Immature natural killer cell (primary cell): ENCODE data around the gene LRRC56. TPM values are rescaled to one million over a fixed set of nuclear protein-coding genes. Genes with fewer than 3 reads are reported as not detected.

Source experiments
- DNase-seq, 3 donors: peaks; one replicate each; pipeline ENCODE4 v3.0.0; 2022; ENCODE audit warnings: mixed read lengths in 1 of 3
- H3K27ac Mint-ChIP-seq, 6 donors: one replicate each; pipeline ENCODE4 v1.8.0; 2020; ENCODE audit warnings: mixed read lengths in 6 of 6, mild to moderate bottlenecking in 5 of 6, inconsistent platforms in 4 of 6, moderate library complexity in 3 of 6
- H3K27me3 Mint-ChIP-seq, 3 donors: one replicate each; pipeline ENCODE4 v1.8.0; 2020 to 2021; ENCODE audit warnings: low read depth in 3 of 3, mild to moderate bottlenecking in 3 of 3, mixed read lengths in 3 of 3, moderate library complexity in 3 of 3, inconsistent platforms in 1 of 3
- H3K36me3 Mint-ChIP-seq, 3 donors: one replicate each; pipeline ENCODE4 v1.8.0; 2020; ENCODE audit warnings: mixed read lengths in 3 of 3, inconsistent platforms in 2 of 3, mild to moderate bottlenecking in 2 of 3
- H3K4me1 Mint-ChIP-seq, 2 donors: one replicate each; pipeline ENCODE4 v1.8.0; 2020; ENCODE audit warnings: inconsistent platforms in 2 of 2, mild to moderate bottlenecking in 2 of 2, mixed read lengths in 2 of 2, moderate library complexity in 1 of 2
- H3K4me3 Mint-ChIP-seq, 5 donors: one replicate each; pipeline ENCODE4 v1.8.0; 2020; ENCODE audit warnings: mild to moderate bottlenecking in 5 of 5, mixed read lengths in 5 of 5, inconsistent platforms in 3 of 5, moderate library complexity in 3 of 5
- H3K9me3 Mint-ChIP-seq, 6 donors: one replicate each; pipeline ENCODE4 v1.8.0; 2020; ENCODE audit warnings: mild to moderate bottlenecking in 6 of 6, mixed read lengths in 6 of 6, inconsistent platforms in 4 of 6, moderate library complexity in 3 of 6
- polyA plus RNA-seq, 3 donors: library from polyadenylated mRNA; unstranded; fragments of 300-500 nt; fragmentation: Illumina TruSeq; gene quantifications; one replicate each; pipeline ENCODE4 v1.2.3, GENCODE V29; 2021

LRRC56 gene, protein sequence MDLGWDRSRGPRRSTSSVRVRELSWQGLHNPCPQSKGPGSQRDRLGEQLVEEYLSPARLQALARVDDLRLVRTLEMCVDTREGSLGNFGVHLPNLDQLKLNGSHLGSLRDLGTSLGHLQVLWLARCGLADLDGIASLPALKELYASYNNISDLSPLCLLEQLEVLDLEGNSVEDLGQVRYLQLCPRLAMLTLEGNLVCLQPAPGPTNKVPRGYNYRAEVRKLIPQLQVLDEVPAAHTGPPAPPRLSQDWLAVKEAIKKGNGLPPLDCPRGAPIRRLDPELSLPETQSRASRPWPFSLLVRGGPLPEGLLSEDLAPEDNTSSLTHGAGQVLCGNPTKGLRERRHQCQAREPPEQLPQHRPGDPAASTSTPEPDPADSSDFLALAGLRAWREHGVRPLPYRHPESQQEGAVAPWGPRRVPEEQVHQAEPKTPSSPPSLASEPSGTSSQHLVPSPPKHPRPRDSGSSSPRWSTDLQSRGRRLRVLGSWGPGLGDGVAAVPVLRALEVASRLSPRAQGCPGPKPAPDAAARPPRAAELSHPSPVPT
- polyA plus RNA-seq: under 1 TPM in 2 of 3 donors, not detected in 1; 0.27 to 0.89 TPM

DNA sequence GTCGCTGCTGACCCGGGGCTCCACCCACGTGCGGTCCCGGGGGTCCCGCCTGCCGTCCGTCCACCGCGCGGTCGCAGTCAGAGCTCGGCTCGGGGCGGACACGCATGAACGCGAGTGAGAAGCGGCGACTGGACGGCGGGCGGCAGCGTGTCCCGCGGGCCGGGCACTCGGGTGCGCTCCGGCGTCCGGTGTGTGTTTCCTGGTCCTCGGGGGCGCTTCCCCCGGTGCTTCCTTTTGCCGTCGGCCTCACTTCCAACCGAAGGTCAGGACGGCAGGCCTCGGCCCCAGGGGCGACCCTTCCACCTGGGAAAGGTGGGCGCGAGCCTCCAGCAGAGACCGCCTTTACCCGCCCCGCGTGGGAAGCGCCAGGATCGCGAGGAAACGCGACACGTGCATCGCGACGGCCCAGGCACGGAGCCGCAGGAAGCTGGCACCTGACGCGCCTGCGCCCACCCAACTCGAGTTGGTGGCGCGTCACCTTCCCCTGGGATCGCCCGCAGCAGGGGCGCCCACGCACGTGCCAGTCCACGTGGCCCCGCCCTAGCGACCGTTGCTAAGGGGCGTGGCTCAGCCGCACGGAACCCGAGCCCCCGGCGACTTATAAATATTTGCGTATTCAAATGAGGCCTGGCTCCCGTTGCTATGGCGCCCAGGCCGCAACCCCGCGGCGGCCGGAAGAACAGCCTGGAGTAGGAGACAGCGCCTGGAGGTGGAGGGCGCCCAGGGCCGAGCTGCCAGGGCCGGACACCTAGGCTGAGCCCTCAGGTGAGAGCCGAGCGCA lies at the start of gene LRRC56:
Gene LRRC56 (plus strand): TSS at position 687 of the 781 bp plus-strand sequence. CDS start 3,158 bp downstream, outside the sequence.
- peaks cover 4 to 8% (median 5%) of the 10 kb centered on the region in 3 donors for H3K27me3 Mint-ChIP-seq
- H3K36me3 Mint-ChIP-seq: no peaks in the 10 kb centered on the region
- H3K4me3 Mint-ChIP-seq: peak within 1 kb of the TSS; percentile 86 to 95 (median 92)
- peak within 1 kb of the TSS; percentile 91 to 96 (median 94) for H3K27ac Mint-ChIP-seq
- H3K9me3 Mint-ChIP-seq: no peaks in the 10 kb centered on the region
- H3K4me1 Mint-ChIP-seq: peaks cover 6 to 18% of the 10 kb centered on the region in 2 donors
- peak; percentile 87 to 90 (median 89) for DNase-seq

DNA sequence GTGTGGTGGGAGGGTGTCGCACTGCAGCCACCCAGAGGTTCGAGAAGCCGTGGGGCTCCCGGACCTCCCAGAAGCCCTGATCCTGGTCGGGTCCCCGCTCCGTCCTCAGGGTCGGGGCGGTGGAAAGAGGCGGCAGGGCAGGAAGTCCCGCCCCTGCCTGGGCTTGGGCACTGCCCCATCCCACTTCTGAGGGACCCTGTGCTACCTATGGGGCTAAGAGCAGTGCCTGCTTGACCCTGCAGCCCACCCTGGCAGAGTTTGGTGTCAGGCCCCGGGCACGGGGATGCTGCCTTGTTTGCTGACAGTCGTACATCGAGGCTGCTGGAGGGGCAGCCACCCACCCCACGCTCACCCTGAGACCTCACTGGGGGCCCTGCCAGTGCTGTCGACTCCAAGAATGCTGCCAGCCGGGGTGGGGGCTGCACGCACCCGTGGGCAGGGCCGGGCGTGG lies 49.7 kb upstream of the LRRC56 start:
- no peaks in the 10 kb centered on the region for H3K36me3 Mint-ChIP-seq

DNA sequence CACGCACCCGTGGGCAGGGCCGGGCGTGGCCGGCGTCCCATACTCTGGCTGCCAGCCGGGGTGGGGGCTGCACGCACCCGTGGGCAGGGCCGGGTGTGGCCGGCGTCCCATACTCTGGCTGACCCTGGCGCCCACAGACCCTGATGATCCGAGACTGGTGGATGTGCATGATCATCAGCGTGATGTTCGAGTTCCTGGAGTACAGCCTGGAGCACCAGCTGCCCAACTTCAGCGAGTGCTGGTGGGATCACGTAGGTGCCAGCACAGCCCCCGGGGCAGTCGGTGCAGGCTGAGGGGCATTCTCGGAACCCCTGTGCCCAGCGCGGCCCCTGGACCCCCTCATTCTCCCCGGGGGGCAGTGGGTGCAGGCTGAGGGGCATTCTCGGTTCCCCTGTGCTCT lies 49.3 kb upstream of the LRRC56 start:
- no peak for DNase-seq
- Mint-ChIP-seq H3K27me3 (no peaks in the 10 kb centered on the region), H3K27ac (no peak overlapping the region), H3K9me3 (no peaks in the 10 kb centered on the region), H3K4me3 (no peak overlapping the region), H3K4me1 (no peaks in the 10 kb centered on the region), H3K36me3 (no peaks in the 10 kb centered on the region)

More for the DNA sequence above, 49.7 kb upstream of the LRRC56 start:
- H3K4me1 Mint-ChIP-seq: no peaks in the 10 kb centered on the region
- DNase-seq: no peak
- no peaks in the 10 kb centered on the region for H3K27me3 Mint-ChIP-seq
- no peak overlapping the region for H3K27ac Mint-ChIP-seq
- no peak overlapping the region for H3K4me3 Mint-ChIP-seq
- H3K9me3 Mint-ChIP-seq: no peaks in the 10 kb centered on the region

DNA sequence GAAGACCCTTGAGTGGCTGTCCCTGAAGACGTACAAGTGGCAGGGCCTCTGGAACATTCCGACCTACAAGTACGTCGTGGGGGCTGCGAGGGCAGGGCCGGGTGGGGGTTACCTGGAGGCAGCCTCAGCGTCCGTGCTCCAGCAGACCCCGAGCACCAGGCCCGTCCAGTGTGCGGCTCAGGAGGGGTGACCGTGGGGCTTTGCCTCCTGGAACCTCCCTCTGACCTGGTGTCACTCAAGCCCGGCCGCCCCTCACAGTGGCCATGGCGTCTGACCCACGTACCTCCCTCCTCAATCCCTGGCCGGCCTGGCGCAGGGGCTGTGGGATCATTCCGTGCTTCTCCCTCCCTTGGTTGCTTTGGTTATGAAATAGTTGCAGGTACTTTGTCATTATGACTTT lies 48.7 kb upstream of the LRRC56 start:
- Mint-ChIP-seq H3K27ac (no peak overlapping the region), H3K36me3 (no peaks in the 10 kb centered on the region), H3K9me3 (no peaks in the 10 kb centered on the region), H3K4me1 (no peaks in the 10 kb centered on the region), H3K4me3 (no peak overlapping the region), H3K27me3 (no peaks in the 10 kb centered on the region)
- DNase-seq: no peak

DNA sequence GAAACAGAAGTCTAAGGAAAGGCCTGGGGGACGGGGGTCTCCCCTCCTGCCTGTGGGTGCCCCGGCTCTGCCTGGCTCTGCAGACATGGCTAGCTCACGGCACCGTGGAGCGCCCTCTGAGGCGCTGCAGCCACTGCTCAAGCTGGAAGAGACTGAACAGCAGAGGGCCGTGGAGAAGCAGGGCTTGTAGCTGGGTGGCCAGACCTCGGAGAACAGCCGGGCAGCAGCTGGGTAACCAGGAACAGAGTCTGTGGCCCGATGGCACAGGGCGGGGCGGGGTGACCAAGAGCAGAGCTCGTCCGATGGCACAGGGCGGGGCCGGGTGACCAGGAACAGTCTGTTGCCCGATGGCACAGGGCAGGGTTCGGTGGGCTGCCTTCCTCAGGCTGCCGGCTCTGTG lies 48.3 kb upstream of the LRRC56 start:
- H3K4me1 Mint-ChIP-seq: no peaks in the 10 kb centered on the region
- H3K9me3 Mint-ChIP-seq: no peaks in the 10 kb centered on the region
- no peaks in the 10 kb centered on the region for H3K36me3 Mint-ChIP-seq
- H3K27me3 Mint-ChIP-seq: no peaks in the 10 kb centered on the region
- H3K4me3 Mint-ChIP-seq: no peak overlapping the region
- DNase-seq: no peak
- H3K27ac Mint-ChIP-seq: no peak overlapping the region

DNA sequence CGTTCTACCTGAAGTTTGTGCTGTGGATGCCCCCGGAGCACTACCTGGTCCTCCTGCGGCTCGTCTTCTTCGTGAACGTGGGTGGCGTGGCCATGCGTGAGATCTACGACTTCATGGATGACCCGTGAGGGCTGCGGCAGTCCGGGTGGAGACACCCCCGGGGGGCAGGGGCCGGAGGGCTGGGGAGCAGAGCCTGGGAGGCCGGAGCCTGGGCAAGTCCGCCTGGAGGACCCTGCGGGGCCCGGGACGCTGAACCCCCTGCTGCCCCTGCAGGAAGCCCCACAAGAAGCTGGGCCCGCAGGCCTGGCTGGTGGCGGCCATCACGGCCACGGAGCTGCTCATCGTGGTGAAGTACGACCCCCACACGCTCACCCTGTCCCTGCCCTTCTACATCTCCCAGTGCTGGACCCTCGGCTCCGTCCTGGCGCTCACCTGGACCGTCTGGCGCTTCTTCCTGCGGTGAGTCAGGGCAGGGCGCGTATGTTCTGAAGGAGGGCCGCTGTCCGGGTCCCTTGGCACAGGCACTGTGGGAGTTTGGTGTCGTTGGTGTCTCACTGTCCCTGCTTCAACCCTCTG lies 47.6 kb upstream of the LRRC56 start:
- H3K4me3 Mint-ChIP-seq: no peak overlapping the region
- H3K4me1 Mint-ChIP-seq: no peaks in the 10 kb centered on the region
- no peaks in the 10 kb centered on the region for H3K36me3 Mint-ChIP-seq
- no peaks in the 10 kb centered on the region for H3K9me3 Mint-ChIP-seq
- H3K27ac Mint-ChIP-seq: no peak overlapping the region
- peaks cover 0 to 3% (median 0%) of the 10 kb centered on the region in 3 donors for H3K27me3 Mint-ChIP-seq
- DNase-seq: no peak

DNA sequence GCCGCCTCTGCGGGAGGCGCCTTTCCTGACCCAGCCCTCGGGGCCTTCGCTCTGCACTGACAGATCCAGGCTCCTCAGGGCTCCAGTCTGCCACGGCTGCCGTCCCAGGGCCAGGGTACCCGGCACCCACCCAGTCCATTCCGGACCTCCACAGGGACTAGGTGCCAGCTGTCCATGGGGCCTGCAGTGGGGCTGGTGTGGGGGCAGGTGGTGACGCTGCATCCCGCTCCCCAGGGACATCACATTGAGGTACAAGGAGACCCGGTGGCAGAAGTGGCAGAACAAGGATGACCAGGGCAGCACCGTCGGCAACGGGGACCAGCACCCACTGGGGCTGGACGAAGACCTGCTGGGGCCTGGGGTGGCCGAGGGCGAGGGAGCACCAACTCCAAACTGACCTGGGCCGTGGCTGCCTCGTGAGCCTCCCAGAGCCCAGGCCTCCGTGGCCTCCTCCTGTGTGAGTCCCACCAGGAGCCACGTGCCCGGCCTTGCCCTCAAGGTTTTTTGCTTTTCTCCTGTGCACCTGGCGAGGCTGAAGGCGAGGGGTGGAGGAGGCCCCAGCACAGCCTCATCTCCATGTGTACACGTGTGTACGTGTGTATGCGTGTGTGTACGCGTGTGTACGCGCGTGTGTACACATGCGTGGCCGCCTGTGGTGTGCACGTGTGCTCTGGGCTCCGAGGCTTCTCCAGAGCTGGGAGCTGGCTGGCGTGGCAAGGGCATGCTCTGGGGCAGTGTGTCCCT lies 47.0 kb upstream of the LRRC56 start:
- peaks cover 0 to 3% (median 0%) of the 10 kb centered on the region in 3 donors for H3K27me3 Mint-ChIP-seq
- H3K27ac Mint-ChIP-seq: no peak overlapping the region
- peaks cover 0 to 3% (median 0%) of the 10 kb centered on the region in 3 donors for H3K36me3 Mint-ChIP-seq
- H3K9me3 Mint-ChIP-seq: no peaks in the 10 kb centered on the region
- H3K4me3 Mint-ChIP-seq: no peak overlapping the region
- no peaks in the 10 kb centered on the region for H3K4me1 Mint-ChIP-seq
- DNase-seq: no peak

DNA sequence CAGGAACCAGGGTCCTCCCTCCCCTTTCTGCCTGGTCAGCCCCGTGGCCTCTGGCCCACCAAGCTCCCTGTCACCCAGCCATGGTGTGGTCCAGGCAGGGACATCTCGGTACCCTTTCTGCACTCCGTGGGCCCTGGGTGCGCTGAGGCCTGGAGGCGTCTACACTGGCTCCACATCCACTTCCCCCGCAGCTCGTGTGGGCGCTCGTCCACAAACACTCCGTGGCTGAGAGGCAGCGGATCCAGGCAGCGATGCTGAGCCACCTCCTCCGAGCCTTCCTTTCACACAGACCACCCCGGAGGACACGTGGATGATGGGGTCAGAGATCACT lies 46.4 kb upstream of the LRRC56 start:
- H3K4me1 Mint-ChIP-seq: no peaks in the 10 kb centered on the region
- H3K4me3 Mint-ChIP-seq: no peak overlapping the region
- no peak for DNase-seq
- peaks cover 1 to 6% (median 2%) of the 10 kb centered on the region in 3 donors for H3K36me3 Mint-ChIP-seq
- H3K9me3 Mint-ChIP-seq: no peaks in the 10 kb centered on the region
- H3K27ac Mint-ChIP-seq: no peak overlapping the region
- H3K27me3 Mint-ChIP-seq: peaks cover 0 to 3% (median 0%) of the 10 kb centered on the region in 3 donors

DNA sequence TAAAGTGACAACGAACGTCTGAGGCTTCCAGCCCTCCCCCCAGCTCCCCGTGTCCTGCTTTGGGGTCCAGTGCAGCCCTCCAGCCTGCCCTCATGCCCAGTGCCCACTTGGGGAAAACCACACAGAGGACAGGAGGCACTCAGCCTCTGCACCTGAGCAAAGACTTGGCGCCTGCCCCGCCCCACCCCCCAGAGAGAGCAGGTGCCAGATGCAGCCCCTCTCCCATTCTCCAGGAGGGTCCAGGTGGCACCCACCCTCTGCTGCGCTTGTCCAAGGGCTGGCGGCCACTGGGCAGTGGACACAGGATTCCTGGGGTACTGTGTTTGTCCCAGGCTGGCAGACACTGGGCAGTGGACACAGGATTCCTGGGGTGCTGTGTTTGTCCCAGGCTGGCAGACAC lies 46.0 kb upstream of the LRRC56 start:
- no peak for DNase-seq

DNA sequence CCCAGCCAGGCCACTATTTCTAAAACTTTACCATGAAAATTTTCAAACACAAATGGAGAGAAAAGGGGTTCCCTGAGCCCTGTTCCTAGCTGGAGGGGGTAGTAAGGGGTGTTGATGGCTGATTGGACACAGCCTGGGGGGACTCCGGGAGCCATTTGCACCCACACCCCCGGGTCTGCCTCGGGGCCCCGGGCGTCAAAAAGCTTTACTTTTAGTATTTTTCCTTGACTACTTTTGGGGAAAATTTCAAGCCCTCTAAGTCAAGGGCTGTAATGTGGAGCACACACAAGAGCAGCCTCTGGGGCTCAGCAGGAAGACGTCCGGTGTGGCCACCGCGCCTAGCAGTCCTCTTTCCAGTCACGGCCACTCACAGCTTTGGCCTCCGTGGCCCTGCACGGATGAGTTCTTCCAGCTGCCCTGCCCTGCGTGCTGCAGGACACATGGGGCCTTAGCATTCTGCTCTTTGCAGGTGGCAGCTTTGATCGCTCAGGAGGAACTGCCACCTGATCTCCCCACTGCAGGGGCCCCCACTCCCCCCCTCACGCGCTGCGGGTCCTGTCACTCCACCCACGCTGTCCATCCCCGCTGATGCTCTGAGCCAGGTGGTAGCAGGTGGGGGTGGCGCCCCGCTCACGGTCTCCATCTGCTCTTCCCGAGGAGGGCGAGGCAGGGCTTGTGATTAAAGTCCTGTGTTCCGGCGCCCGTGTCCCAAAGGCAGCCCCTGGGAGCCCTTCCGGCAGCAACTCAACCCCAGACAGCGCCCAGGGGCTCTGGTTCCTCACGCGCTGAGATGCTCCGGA lies 44.7 kb upstream of the LRRC56 start:
- DNase-seq: no peak

More for the DNA sequence above, 46.0 kb upstream of the LRRC56 start:
- no peak overlapping the region for H3K4me3 Mint-ChIP-seq
- no peak overlapping the region for H3K27ac Mint-ChIP-seq
- no peaks in the 10 kb centered on the region for H3K4me1 Mint-ChIP-seq
- H3K27me3 Mint-ChIP-seq: peaks cover 0 to 4% (median 0%) of the 10 kb centered on the region in 3 donors
- peaks cover 4 to 9% (median 4%) of the 10 kb centered on the region in 3 donors for H3K36me3 Mint-ChIP-seq
- peaks cover 0 to under 1% (median 0%) of the 10 kb centered on the region in 6 donors for H3K9me3 Mint-ChIP-seq

DNA sequence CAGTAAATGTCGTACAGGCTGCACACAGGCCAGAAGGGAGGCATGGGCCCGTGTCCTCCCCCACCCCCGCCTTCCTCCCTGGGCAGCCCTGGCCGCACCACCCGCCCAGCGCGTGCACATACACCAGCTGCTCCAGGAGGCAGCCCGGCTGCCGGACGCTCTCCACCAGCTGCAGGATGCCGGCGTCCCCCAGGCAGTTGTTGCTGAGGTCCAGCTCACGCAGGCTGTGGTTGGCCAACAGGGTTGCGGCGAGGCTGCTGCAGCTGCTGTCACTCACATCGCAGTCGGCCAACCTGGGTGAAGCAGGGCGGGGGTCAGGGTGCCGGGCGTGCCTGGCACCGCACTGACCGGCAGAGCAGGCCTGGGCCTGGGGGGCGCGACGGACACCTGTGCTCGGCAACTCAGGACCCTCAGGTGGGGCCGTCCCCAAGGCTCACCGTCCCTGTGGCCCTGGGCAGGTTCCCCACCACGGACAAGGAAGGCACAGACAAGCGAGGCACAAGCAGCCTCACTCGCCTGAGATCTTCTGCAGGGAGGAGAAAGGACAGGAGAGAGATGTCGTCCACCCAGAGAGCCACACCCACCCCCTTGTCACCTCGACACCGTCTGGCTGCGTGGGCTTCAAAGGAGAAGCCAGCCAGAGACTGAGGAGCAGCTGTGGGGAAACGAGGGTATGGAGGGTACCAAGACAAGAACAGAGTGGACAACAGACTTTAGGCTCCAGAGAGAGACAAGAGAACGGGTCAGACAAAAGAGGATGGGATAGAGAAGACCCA lies 42.4 kb upstream of the LRRC56 start:
- Mint-ChIP-seq H3K27me3 (peaks cover 5 to 13% (median 10%) of the 10 kb centered on the region in 3 donors), H3K9me3 (peaks cover 0 to 2% (median 0%) of the 10 kb centered on the region in 6 donors), H3K36me3 (peaks cover 12 to 20% (median 14%) of the 10 kb centered on the region in 3 donors), H3K4me3 (no peak overlapping the region), H3K4me1 (no peaks in the 10 kb centered on the region), H3K27ac (no peak overlapping the region)
- DNase-seq: no peak

More for the DNA sequence above, 44.7 kb upstream of the LRRC56 start:
- Mint-ChIP-seq H3K9me3 (peaks cover 0 to 2% (median 0%) of the 10 kb centered on the region in 6 donors), H3K36me3 (peaks cover 11 to 17% (median 12%) of the 10 kb centered on the region in 3 donors), H3K27me3 (peaks cover 5 to 9% (median 7%) of the 10 kb centered on the region in 3 donors), H3K27ac (no peak overlapping the region), H3K4me3 (no peak overlapping the region), H3K4me1 (no peaks in the 10 kb centered on the region)

DNA sequence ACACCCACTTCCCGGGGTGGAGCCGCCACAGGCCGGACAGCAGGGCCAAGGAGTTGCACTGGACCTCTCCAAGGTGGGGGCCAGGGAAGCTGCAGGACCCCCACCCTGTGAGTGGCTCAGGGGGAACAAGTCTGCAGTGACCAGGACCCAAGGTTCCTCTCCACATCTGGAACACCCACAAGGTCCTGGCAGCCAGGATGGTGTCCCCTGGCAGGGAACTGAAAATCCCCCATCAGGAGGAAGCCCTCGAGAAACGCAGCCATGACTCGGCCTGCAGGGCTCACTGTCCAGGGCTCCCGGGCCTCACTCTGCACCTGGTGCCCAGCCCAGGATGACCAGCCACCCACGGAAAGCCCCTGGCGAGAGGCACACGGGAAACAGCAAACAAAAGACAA lies 41.8 kb upstream of the LRRC56 start:
- Mint-ChIP-seq H3K36me3 (peaks cover 12 to 20% (median 14%) of the 10 kb centered on the region in 3 donors), H3K9me3 (peaks cover 0 to 2% (median 0%) of the 10 kb centered on the region in 6 donors), H3K4me1 (no peaks in the 10 kb centered on the region), H3K27me3 (peaks cover 5 to 13% (median 10%) of the 10 kb centered on the region in 3 donors), H3K4me3 (no peak overlapping the region), H3K27ac (peak overlapping the region in 1 of 6 donors; percentile 11)
- no peak for DNase-seq
